GM21515 (cell line): ENCODE results near the gene COL4A6.
"Not testable (repeated sequence)": the region's sequence is repeated elsewhere in the genome, so short reads cannot be mapped to it uniquely, and the experiment has no call there.

Source experiments
- ATAC-seq: cut with Tn5 transposase; IDR thresholded peaks from one replicate; pipeline ENCODE4 v1.9.1; 2021; ENCODE audit not compliant: unreplicated experiment

COL4A6 gene

GRCh38 chrX:108412783-108413182, 25.4 kb downstream of the COL4A6 start:
- no peak for ATAC-seq

- ATAC-seq: no peak
These were observed 38.6 kb downstream of the COL4A6 start for GRCh38 chrX:108399418-108400165.

- no peak for ATAC-seq
These were observed 40.4 kb downstream of the COL4A6 start for GRCh38 chrX:108397627-108398391.

DNA sequence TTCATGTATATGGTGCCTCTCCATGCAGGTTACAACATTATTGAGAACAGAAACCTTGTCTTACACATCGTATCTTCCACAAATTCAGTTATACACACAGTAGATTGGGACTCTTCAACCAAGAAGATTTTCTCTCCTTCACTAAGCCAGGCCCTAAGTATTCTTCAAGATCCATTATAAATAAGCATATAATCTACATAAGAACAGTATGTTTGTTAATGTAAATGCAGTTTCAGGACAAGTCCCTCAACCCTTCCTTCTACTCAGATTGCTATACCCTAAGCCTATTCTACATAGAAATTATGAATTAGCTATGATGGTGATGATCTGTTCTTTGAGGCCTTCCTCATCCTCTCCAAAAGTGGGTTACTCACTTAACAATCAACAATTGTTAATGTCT, 41.2 kb downstream of the COL4A6 start:
- ATAC-seq: no peak

DNA sequence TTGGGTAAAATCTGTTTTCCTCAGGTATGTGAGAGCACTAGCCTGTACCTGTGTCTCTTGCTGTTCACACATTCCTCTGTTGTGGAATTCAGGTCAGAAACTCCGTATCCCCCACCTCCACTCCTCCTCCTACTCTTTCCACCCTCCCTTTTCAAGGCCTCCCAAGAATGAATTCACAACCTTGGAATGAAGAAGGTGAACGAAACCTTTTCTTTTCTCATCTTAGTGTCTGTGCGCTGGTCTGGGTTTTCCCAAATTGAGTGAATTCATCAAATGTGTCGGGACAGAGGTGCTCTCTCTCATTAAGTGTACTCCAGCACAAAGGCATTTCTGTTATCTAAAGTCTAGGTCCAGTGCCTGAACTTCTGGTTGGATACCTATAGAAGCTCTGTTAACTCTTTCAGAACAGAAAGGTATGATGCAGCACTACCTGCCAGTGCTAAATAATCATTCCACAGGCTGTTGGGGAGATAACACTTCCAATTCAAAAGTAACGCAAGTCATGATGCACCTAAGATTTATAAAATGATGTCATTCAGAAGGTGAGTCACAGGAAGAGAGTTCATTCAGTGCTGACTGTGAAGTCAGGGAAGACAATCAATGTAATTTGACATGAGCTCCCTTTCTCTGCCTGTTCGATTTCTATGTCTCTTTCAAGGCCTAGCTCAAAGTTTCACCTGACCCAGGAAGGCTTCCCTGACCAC, 41.9 kb downstream of the COL4A6 start:
- no peak for ATAC-seq

DNA sequence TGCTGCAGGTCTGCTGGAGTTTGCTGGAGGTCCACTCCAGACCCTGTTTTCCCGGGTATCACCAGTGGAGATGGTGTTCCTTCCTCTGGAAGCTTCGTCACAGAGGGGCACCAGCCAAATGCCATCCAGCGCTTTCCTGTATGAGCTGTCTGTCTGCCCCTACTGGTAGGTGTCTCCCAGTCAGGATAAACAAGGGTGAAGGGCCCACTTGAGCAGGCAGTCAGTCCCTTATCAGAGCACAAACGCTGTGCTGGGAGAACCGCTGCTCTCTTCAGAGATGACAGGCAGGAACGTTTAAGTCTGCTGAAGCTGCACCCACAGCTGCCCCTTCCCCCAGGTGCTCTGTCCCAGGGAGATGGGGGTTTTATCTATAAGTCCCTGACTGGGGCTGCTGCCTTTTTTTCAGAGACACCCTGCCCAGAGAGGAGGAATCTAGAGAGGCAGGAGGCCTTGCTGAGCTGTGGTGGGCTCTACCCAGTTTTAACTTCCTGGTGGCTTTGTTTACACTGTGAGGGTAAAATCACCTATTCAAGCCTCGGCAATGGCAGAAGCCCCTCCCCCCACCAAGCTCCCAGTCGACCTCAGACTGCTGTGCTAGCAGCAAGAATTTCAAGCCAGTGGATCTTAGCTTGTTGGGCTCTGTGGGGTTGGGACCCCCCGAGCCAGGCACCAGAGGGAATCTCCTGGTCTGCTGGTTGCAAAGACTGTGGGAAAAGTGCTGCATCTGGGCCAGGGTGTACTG, 47.1 kb downstream of the COL4A6 start:
- ATAC-seq: not testable (repeated sequence)

GRCh38 chrX:108384783-108385182, 53.4 kb downstream of the COL4A6 start:
- ATAC-seq: no peak

DNA sequence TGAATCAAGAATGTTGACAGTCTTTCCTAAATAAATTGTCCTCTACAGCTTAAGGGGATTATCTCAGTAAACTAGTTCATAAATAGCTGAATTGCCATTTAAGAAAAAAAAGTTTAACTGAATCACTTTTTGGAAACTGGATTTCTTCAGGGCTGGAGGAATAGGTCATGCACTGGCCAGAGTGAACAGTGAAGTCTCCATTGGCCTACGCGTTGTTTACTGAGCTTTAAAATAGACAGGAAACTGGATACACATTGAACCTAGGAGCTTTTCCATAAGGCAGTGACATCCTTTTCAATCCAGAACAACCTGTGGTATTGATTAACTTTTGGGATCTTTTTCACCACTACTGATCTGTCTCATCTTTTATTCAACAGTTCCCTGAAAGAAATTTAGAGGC, 58.0 kb downstream of the COL4A6 start:
- no peak for ATAC-seq

DNA sequence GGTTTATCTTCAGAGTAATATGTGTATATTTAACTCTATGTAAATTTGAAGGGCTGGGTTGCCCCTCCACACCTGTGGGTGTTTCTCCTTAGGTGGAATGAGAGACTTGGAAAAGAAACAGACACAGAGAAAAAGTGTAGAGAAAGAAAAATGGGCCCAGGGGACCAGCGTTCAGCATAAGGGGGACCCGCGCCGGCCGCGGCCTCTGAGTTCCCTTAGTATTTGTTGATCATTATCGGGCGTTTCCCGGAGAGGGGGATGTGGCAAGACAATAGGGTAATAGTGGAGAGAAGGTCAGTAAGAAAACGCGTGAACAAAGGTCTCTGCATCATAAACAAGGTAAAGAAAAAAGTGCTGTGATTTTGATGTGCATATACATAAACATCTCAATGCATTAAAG, 61.4 kb downstream of the COL4A6 start:
- ATAC-seq: not testable (repeated sequence)

DNA sequence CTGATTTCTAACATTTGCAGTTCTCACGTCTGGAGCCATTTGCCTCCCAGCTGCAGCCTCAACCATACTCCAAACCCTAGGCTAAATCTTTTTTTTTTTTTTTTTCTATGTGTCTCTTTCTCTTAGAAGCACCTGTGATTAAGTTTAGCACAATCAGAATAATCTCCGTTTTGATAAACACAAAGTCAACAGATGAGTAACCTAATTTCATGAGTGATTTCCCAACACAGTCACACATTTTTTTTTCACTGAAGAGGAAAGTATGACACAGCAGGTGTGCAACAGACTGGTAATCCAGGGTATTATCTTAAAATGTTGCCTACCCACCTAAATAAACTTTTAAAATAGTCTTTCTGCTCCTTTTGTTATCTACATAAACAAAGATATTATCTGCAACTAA, 62.6 kb downstream of the COL4A6 start:
- not testable (repeated sequence) for ATAC-seq

DNA sequence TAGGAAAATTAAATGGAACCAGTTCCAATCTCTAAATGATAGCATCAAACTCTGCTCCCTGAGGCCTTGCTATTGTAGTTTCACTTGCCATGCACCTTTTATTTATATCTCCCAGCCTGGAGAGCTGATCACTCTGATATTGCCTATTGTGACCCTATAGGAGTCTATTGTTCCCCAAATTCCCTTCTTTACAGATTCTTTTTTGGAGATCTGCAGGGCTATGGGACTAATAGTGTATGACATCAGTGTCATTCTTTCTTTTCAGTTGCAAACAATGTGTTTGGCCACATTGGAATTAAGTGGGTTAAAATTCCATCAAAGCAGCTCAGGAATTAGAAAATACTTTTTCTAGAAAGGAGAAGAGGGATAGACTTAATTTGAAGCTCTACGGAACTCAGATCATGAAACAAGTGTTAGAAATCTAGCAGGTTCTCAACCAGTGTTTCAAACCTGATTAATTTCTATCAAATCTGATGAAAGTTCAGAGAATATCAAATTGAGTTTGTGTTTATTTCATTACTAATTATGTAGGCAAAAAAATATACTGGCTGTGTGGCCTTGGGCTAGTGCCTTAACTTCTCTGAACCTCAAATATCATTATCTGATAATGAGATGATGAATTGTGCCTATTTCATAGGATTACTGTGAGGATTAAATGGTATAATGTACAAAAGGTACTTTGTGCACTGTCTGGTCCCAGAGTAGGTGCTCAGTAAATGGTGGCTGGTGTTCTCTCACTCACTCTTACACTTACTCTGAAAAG, 71.4 kb downstream of the COL4A6 start:
- no peak for ATAC-seq

GRCh38 chrX:108362026-108362425, 76.2 kb downstream of the COL4A6 start:
- no peak for ATAC-seq

GRCh38 chrX:108361316-108361715, 76.9 kb downstream of the COL4A6 start:
- ATAC-seq: no peak

GRCh38 chrX:108359806-108360602, 78.2 kb downstream of the COL4A6 start:
- no peak for ATAC-seq

GRCh38 chrX:108353452-108353851, 84.8 kb downstream of the COL4A6 start:
- no peak for ATAC-seq

DNA sequence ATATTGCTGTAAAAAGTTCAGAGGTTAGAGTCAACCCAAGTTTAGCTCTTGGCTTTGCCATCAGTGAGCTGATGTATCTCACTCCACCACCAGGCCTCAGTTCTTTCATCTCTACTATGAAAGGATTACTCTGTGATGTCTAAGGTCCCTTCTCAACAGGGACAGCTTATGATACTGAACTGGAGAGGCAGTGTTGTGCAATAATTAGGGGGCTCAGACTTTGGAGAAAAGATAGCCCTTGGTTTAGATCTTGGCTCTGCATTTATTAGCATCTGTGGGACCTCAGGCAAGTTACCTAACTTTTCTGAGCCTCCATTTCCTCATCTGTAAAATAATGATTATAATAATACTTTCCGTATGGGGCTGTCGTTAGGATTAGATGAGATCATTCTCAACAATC, 89.0 kb downstream of the COL4A6 start:
- no peak for ATAC-seq

- no peak for ATAC-seq
These were observed 89.7 kb downstream of the COL4A6 start for GRCh38 chrX:108348525-108348924.

GRCh38 chrX:108347800-108348199, 90.4 kb downstream of the COL4A6 start:
- ATAC-seq: no peak

GRCh38 chrX:108344216-108344615, 94.0 kb downstream of the COL4A6 start:
- ATAC-seq: no peak

DNA sequence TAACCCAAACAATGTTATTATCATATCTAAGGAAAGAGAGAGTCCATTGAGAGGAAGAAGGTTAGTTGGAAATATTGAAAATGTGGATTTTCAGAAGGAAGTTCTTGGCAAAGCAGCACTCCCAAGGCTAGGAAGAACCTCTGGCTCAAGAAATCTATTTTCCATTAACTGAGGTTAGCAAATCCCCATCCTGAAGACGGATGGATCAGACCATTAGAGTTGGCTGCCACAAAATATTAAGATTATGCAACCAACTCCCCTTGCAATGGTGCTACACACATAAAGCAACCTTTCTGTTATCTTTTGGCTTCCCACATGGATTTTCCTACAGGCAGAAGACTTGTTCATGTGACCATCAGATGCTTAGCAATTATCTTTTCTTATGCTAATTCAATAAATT, 96.3 kb downstream of the COL4A6 start:
- no peak for ATAC-seq
